Stomach (tissue), 9 donors: ENCODE measurements around the gene PLEKHH3. TPM values are rescaled to one million over a fixed set of nuclear protein-coding genes. Genes with fewer than 3 reads are reported as not detected.

Experiments
- DNase-seq, 2 donors: peaks; one replicate each; pipeline versions ENCODE4 v3.0.0 to v3.0.0-alpha.2; 2013 to 2019
- H3K27ac ChIP-seq, 5 donors: fragments of 200-600 bp in 4 of 5; sonication (generic) in 4 of 5; one replicate each; pipeline ENCODE4 v1.5.1; 2013 to 2019; ENCODE audit warnings: mild to moderate bottlenecking in 1 of 5, moderate library complexity in 1 of 5
- H3K27me3 ChIP-seq, 3 donors: fragments of 200-600 bp; sonication (generic); one replicate each; pipeline ENCODE4 v1.5.1; 2017 to 2019; ENCODE audit warnings: mixed run types in 1 of 3
- H3K36me3 ChIP-seq, 4 donors: fragments of 200-600 bp; sonication (generic); 1 replicate in 3 of 4; 2 replicates in 1 of 4; pipeline ENCODE4 v1.5.1; 2016 to 2019
- H3K4me1 ChIP-seq, 4 donors: fragments of 200-600 bp; sonication (generic); one replicate each; pipeline ENCODE4 v1.5.1; 2016 to 2019
- H3K4me3 ChIP-seq, 4 donors: fragments of 200-600 bp; sonication (generic) in 3 of 4; one replicate each; pipeline ENCODE4 v1.5.1; 2016 to 2019; ENCODE audit warnings: mild to moderate bottlenecking in 1 of 4
- H3K9me3 ChIP-seq, 4 donors: fragments of 200-600 bp; sonication (generic); one replicate each; pipeline ENCODE4 v1.5.1; 2016 to 2019
- CTCF ChIP-seq, 7 experiments: fragments of 450-650 bp in 4 of 7; fragments of 200-600 bp in 3 of 7; sonication (generic) in 3 of 7; IDR thresholded peaks; one replicate each; pipeline ENCODE4 v1.5.1; 2016 to 2019; ENCODE audit warnings: antibody characterized with exemption in 7 of 7, control low read depth in 2 of 7, mild to moderate bottlenecking in 1 of 7
- EP300 ChIP-seq: sonication (generic); formaldehyde crosslinking; IDR thresholded peaks from one replicate; pipeline ENCODE4 v1.6.1; 2017; ENCODE audit warnings: antibody characterized with exemption
- POLR2A ChIP-seq, 4 donors: fragments of 450-650 bp; IDR thresholded peaks; one replicate each; pipeline ENCODE4 v1.6.1; 2016; ENCODE audit warnings: antibody characterized with exemption in 4 of 4, control low read depth in 2 of 4, mild to moderate bottlenecking in 1 of 4, moderate library complexity in 1 of 4
- POLR2AphosphoS5 ChIP-seq, 3 donors: sonication (generic); formaldehyde crosslinking; IDR thresholded peaks; one replicate each; pipeline ENCODE4 v1.6.1; 2016; ENCODE audit warnings: antibody characterized with exemption in 3 of 3
- WGBS, 5 donors: extraction: QIAGEN DNeasy Blood & Tissue Kit in 3 of 5; methylation state at CpG; one replicate each; pipeline versions ENCODE4 v1.1.5 to v1.1.7; 2013 to 2018; 5-methylcytosine and 5-hydroxymethylcytosine counted together
- intact Hi-C: fragments of 100-400 bp; cut with DNase I; formaldehyde crosslinking; loops from one replicate; pipeline ENCODE4 v1.15.1; 2023; ENCODE audit warnings: low total_unique reads
- polyA plus RNA-seq, 3 donors: library from polyadenylated mRNA; stranded (reverse); fragments of 200-250 nt; gene quantifications; one replicate each; pipeline ENCODE4 v1.2.3, GENCODE V29; 2013
- total RNA-seq, 5 donors: library from RNA; depleted of rRNA; stranded (reverse); fragments of >200 nt; gene quantifications; one replicate each; pipeline versions ENCODE4 v1.1.0 to v1.2.3, GENCODE V29; 2014 to 2016
- donor health status: healthy with polysubstance abuse.
- donor health status: Bipolar disorder and iron deficiency.
- donor health status: healthy.

The PLEKHH3 gene
- total and polyA plus RNA-seq, 8 donors: 16.5 to 96.0 (median 40.4) TPM

GRCh38 chr17:42692489-42692888 lies 15.7 kb upstream of the PLEKHH3 start:
- no peak overlapping the region for H3K27ac ChIP-seq
- no peaks in the 10 kb centered on the region for H3K9me3 ChIP-seq
- WGBS, 5 donors: 83 to 90% (median 88%) methylated on average over 11 of the region's 11 CpGs
- DNase-seq: no peak
- intact Hi-C loops: no loop called here
- H3K36me3 ChIP-seq: peaks cover 16 to 91% (median 79%) of the 10 kb centered on the region in 4 donors
- no peaks in the 10 kb centered on the region for H3K4me1 ChIP-seq
- TF ChIP-seq POLR2AphosphoS5 (IDR thresholded peaks at IDR 0.05) (no peak), EP300 (no peak), CTCF (IDR thresholded peaks at IDR 0.05) (no peak), POLR2A (IDR thresholded peaks at IDR 0.05) (no peak)
- no peak overlapping the region for H3K4me3 ChIP-seq
- no peaks in the 10 kb centered on the region for H3K27me3 ChIP-seq

GRCh38 chr17:42691021-42691545 lies 14.3 kb upstream of the PLEKHH3 start:
- no peak for TF ChIP-seq POLR2A (IDR thresholded peaks at IDR 0.05)
- TF ChIP-seq POLR2AphosphoS5 (IDR thresholded peaks at IDR 0.05): no peak
- TF ChIP-seq EP300: no peak
- TF ChIP-seq CTCF (IDR thresholded peaks at IDR 0.05): no peak
- peaks cover 10 to 86% (median 68%) of the 10 kb centered on the region in 4 donors for H3K36me3 ChIP-seq
- H3K9me3 ChIP-seq: no peaks in the 10 kb centered on the region
- DNase-seq: no peak
- H3K27me3 ChIP-seq: no peaks in the 10 kb centered on the region
- H3K4me1 ChIP-seq: no peaks in the 10 kb centered on the region
- H3K27ac ChIP-seq: no peak overlapping the region
- intact Hi-C loops: no loop called here
- WGBS, 5 donors: 91 to 96% (median 95%) methylated on average over 12 of the region's 12 CpGs
- no peak overlapping the region for H3K4me3 ChIP-seq

GRCh38 chr17:42690596-42690995 lies 13.8 kb upstream of the PLEKHH3 start:
- Histone ChIP-seq H3K4me1 (no peaks in the 10 kb centered on the region), H3K27ac (no peak overlapping the region), H3K36me3 (peaks cover 10 to 86% (median 66%) of the 10 kb centered on the region in 4 donors), H3K27me3 (no peaks in the 10 kb centered on the region), H3K9me3 (no peaks in the 10 kb centered on the region), H3K4me3 (no peak overlapping the region)
- TF ChIP-seq EP300 (no peak), CTCF (IDR thresholded peaks at IDR 0.05) (no peak), POLR2A (IDR thresholded peaks at IDR 0.05) (no peak), POLR2AphosphoS5 (IDR thresholded peaks at IDR 0.05) (no peak)
- 85 to 91% (median 88%) methylated on average over 8 to 10 of the region's 10 CpGs for WGBS, 5 donors
- intact Hi-C loops: no loop called here
- no peak for DNase-seq

- peaks cover 0 to 67% (median 45%) of the 10 kb centered on the region in 4 donors for H3K36me3 ChIP-seq
- 81 to 87% (median 84%) methylated on average over 27 of the region's 27 CpGs for WGBS, 5 donors
- intact Hi-C loops: loop anchor here (10.0 kb wide), 1 partner anchor 103 kb away; no protein-coding TSS in a partner anchor
Measured at GRCh38 chr17:42687707-42688320, 11.0 kb upstream of the PLEKHH3 start.

More at GRCh38 chr17:42687707-42688320, 11.0 kb upstream of the PLEKHH3 start:
- Histone ChIP-seq H3K4me3 (no peak overlapping the region), H3K27me3 (peaks cover 0 to 11% (median 2%) of the 10 kb centered on the region in 3 donors), H3K4me1 (peaks cover 10 to 26% (median 23%) of the 10 kb centered on the region in 4 donors), H3K9me3 (no peaks in the 10 kb centered on the region), H3K27ac (no peak overlapping the region)
- TF ChIP-seq POLR2AphosphoS5 (IDR thresholded peaks at IDR 0.05) (no peak), POLR2A (IDR thresholded peaks at IDR 0.05) (no peak), EP300 (no peak), CTCF (IDR thresholded peaks at IDR 0.05) (no peak)
- DNase-seq: peak in 1 of 2 donors; percentile 39
